ENCODE data around the gene GOLGA1.
"Not testable (repeated sequence)": the region's sequence is repeated elsewhere in the genome, so short reads cannot be mapped to it uniquely, and the experiment has no call there.

The GOLGA1 gene

DNA sequence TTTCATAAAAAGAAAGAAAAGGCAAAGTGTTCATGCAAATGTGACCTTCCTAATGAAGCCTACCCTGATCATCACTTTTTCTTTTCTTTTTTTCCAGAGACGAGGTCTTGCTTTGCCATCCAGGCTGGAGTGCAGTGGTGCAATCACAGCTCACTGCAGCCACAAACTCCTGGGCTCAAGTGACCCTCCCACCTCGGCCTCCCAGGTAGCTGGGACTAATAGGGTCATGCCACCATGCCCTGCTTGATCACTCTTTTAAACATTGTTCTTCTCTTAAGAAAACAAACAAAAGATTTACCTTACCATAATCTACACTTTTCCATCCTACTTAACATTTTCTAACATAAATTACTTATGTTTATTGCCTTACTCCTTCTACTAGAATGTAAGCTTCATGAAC is 8.5 kb upstream of the GOLGA1 start:
- H3K27ac Mint-ChIP-seq = no peak overlapping the region
- no peak overlapping the region for H3K4me3 Mint-ChIP-seq
- no peaks in the 10 kb centered on the region for H3K9me3 Mint-ChIP-seq
- H3K4me1 Mint-ChIP-seq = no peaks in the 10 kb centered on the region
- ATAC-seq = no peak
- DNase-seq = no peak
- no peaks in the 10 kb centered on the region for H3K27me3 Mint-ChIP-seq

DNA sequence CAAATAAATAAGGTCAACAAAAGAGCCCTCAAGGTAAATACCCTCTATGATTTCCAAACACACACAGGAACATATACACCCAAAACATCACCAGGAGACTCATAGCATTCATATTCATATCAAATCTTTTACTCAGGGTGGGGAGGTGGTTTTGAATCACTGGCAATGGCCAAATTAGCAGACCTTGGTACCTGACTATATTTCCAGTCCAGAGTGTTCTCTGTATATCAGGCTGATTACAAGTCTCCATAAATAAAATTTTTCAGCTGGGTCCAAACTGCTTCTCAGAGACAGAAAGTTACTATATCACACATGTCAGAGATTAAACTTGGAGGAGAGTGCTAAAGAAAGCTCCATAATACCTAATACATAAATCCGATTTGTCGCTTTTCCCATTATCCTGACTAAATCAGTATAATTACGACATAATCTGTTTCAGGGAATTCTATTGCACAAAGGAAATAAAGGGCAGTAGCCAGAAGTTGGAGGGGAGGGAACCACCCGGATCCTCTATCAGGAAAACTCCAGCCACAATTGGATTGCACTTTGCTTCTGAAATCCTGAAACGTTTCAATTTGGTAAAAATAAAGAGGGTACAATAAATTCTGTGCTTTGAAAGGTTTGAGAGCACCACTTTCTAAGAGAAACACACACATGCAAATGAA is 7.0 kb upstream of the GOLGA1 start:
- Mint-ChIP-seq H3K4me3 (no peak overlapping the region), H3K9me3 (no peaks in the 10 kb centered on the region), H3K4me1 (no peaks in the 10 kb centered on the region), H3K27me3 (no peaks in the 10 kb centered on the region), H3K27ac (no peak overlapping the region)
- no peak for DNase-seq
- ATAC-seq = no peak

DNA sequence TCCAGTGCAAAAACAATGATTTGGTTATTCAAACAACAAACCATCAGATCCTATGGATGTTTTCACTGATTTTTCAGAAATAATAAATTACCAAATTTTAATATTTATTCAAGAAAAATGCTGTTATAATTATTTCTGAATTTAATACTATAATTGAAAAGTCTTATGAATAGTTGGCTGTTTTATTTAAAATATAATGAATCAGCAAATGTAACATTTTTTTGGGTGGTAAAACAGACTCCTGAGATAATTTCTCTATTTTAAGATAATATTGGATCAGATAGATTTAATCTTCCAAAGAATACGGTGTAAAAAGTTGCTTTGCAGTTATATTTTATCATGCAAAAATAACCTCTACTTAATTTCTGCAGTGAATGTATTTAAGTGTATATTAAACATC is 5.3 kb upstream of the GOLGA1 start:
- H3K27me3 Mint-ChIP-seq = no peaks in the 10 kb centered on the region
- no peaks in the 10 kb centered on the region for H3K9me3 Mint-ChIP-seq
- DNase-seq (no peak), ATAC-seq (no peak)
- H3K4me3 Mint-ChIP-seq = no peak overlapping the region
- H3K27ac Mint-ChIP-seq = no peak overlapping the region
- H3K4me1 Mint-ChIP-seq = peaks cover 12% of the 10 kb centered on the region

DNA sequence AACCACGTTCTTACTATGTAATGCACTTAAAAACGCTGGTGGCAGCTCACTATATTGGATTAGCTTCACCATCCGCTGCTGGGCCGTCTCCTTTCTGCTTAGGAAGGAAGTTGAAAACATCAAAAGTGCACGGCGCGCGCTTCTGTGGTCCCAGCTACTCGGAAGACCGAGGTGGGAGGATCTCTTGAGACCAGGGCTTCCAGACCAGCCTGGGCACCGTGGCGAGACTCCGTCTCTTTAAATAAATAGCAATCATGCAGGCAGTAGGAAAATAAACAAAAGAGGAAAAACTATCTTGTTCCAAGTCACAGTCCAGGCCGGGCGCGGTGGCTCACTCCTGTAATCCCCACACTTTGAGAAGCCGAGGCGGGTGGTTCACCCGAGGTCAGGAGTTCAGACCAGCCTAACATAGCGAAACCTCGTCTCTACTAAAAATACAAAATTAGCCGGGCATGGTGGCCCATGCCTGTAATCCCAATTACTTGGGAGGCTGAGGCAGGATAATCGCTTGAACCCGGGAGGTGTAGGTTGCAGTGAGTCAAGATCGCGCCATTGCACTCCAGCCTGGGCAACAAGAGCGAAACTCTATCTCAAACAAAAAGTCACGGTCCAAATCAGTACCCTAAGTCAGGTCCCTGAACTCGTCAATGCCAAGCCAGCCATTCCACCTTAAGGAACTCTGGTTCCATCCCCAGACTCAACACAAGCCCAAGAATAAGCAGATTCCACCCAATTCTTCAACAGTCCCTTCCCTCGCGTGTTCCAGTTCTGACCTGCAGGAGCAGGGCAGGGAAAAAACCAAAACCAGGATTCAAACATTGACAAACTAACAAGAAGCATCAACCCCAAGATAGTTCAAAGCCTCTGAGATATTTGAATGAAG is 1.0 kb upstream of the GOLGA1 start:
- Mint-ChIP-seq H3K27ac (peak overlapping the region; percentile 96 to 100), H3K27me3 (no peaks in the 10 kb centered on the region), H3K4me1 (peaks cover 32% of the 10 kb centered on the region), H3K4me3 (peak overlapping the region; percentile 87 to 96), H3K9me3 (no peaks in the 10 kb centered on the region)
- ATAC-seq = peak; percentile 65
- peak; percentile 52 to 69 for DNase-seq

DNA sequence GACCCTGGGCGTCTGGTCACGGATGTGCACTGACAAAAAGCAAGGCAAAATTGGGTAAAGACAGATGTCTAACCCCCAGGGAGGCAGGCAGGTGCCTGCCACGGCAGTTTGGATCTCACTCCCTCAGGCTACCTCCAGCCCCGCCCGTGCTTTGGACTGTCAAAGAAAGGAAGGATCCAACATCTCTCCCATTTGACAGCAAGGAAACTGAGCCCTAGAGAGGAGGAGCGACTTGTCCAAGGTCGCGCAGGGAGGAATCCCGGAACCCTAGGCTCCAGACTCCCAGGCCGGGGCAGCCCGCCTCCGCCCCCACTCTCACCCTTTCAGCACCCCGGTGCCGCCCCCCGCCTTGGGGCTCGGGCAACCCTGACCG is 376 bp downstream of the GOLGA1 start:
- peak overlapping the region; percentile 89 to 100 for H3K27ac Mint-ChIP-seq
- peak overlapping the region; percentile 87 to 96 for H3K4me3 Mint-ChIP-seq
- no peaks in the 10 kb centered on the region for H3K9me3 Mint-ChIP-seq
- H3K27me3 Mint-ChIP-seq = no peaks in the 10 kb centered on the region
- DNase-seq (no peak), ATAC-seq (peak; percentile 61)
- peaks cover 32% of the 10 kb centered on the region for H3K4me1 Mint-ChIP-seq

DNA sequence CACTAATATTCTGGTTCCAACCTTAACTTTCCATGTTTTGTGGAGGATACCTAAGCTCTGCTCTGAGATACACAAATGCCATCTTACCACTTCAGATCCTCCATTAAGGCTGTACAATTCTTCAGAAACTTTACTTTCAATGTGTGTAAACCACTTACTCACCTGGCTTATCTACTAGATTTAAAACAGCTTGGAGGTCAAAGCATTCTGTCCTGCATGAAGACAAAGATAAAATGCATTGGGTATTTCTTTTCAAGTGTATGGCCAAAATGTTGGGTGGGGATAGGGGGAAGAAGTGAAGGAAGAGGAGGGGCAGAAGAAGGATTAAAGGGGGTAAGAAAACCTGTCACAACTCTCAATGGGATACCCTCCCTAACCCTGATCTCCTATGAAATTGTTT is 939 bp downstream of the GOLGA1 start:
- Mint-ChIP-seq H3K4me1 (peaks cover 32% of the 10 kb centered on the region), H3K4me3 (peak overlapping the region; percentile 87 to 96), H3K9me3 (no peaks in the 10 kb centered on the region), H3K27ac (peak overlapping the region; percentile 89 to 100), H3K27me3 (no peaks in the 10 kb centered on the region)
- no peak for ATAC-seq
- DNase-seq = no peak

DNA sequence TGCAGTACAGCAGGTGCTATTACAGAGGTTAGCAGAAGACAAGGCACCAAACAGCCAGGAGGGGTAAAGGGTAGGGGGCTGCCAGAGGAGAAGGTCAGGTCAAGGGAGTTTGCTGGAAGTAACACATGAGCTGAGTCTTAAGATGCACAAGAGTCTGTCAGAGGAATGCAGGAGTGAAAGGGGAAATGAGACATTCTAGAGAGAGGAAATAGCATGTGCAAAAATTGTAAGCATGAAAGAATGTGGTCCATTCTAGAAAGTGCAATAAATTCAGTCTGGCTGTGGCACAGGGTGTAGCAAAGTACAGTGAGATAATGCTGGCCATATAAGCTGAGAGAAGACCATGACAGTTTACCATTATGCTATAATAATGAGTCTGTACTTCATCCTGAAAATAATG is 6.6 kb downstream of the GOLGA1 start:
- no peak for ATAC-seq
- Mint-ChIP-seq H3K27ac (peak overlapping the region in 1 of 2 donors; percentile 32), H3K9me3 (no peaks in the 10 kb centered on the region), H3K27me3 (no peaks in the 10 kb centered on the region), H3K4me3 (no peak overlapping the region), H3K4me1 (peaks cover 11% of the 10 kb centered on the region)
- no peak for DNase-seq

DNA sequence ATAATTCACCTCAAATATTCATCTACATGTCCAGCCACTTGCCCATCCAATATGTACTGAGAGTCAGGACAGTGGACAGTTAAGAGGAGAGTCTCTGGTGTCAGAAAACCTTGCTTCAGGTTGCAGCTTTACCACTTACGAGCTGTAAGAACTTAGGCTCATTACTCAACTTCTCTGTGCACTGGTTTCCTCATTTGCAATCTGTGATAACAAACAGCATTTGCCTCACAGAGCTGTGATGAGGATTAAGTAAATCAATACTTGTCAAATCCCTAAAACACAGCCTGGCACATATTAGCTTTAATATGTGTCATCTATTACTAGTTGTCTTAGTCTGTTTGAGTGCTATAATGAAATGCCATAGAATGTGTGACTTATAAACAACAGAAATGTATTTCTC is 8.6 kb downstream of the GOLGA1 start:
- ATAC-seq = no peak
- no peaks in the 10 kb centered on the region for H3K9me3 Mint-ChIP-seq
- no peak overlapping the region for H3K27ac Mint-ChIP-seq
- H3K27me3 Mint-ChIP-seq = no peaks in the 10 kb centered on the region
- no peaks in the 10 kb centered on the region for H3K4me1 Mint-ChIP-seq
- no peak for DNase-seq
- no peak overlapping the region for H3K4me3 Mint-ChIP-seq

DNA sequence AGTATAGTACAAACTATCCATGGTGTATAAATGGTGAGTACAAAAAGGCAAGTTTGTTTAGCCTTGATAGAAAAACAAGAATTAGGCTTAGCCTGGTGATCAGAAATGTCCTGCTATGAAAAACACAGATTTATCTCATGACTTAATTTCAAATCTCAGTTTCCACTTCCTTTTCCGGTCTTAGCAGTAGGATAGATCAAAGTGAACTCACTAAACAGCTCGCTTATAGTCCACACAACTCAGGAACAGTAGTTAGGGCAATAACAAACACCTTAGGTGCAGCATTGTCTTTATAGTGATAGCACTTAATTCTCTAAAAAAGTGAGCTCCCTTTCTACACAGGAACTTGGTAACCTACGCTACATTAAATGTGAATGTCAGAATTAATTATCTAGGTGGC is 11.4 kb downstream of the GOLGA1 start:
- Mint-ChIP-seq H3K27ac (no peak overlapping the region), H3K4me3 (no peak overlapping the region), H3K27me3 (no peaks in the 10 kb centered on the region), H3K4me1 (no peaks in the 10 kb centered on the region), H3K9me3 (no peaks in the 10 kb centered on the region)
- ATAC-seq (no peak), DNase-seq (no peak)

DNA sequence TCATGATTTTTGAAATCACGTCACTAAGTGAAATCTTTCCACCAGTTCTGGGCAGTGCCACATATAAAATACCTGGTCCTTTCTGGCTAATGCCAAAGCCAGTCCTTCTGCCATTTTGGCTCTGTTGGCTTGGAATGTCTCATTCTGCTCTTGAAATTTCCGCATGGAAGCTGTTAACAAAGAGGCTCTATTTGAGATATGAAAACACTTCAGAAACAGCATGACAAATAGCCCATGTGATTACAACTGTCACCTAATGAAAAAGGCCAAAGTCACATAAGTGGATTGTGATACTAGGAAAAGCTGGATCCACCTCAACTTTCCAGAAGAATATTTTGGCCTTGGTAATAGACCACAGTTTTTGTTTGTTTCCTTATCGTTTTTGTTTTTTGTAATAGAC is 12.8 kb downstream of the GOLGA1 start:
- H3K27ac Mint-ChIP-seq = no peak overlapping the region

DNA sequence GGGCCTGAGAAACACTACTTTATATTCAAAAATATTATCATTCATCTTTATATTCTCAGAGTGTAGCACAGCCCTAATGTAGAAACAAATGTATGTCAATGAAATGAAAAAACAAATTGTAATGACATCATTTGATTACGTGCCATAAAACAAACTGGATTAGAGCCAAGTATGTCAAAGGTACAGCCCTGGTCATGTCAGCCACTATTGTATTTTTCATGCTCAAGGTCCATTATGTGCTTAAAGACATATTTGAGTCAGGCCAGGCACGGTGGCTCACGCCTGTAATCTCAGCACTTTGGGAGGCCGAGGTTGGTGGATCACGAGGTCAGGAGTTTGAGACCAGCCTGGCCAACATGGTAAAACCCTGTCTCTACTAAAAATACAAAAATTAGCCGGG is 20.5 kb downstream of the GOLGA1 start:
- H3K4me3 Mint-ChIP-seq, H3K9me3 Mint-ChIP-seq, H3K4me1 Mint-ChIP-seq, H3K27me3 Mint-ChIP-seq, ATAC-seq, H3K27ac Mint-ChIP-seq, DNase-seq: not testable (repeated sequence)

More for the DNA sequence above, 12.8 kb downstream of the GOLGA1 start:
- no peak for DNase-seq
- no peaks in the 10 kb centered on the region for H3K27me3 Mint-ChIP-seq
- no peak for ATAC-seq
- no peak overlapping the region for H3K4me3 Mint-ChIP-seq
- no peaks in the 10 kb centered on the region for H3K4me1 Mint-ChIP-seq
- H3K9me3 Mint-ChIP-seq = no peaks in the 10 kb centered on the region

DNA sequence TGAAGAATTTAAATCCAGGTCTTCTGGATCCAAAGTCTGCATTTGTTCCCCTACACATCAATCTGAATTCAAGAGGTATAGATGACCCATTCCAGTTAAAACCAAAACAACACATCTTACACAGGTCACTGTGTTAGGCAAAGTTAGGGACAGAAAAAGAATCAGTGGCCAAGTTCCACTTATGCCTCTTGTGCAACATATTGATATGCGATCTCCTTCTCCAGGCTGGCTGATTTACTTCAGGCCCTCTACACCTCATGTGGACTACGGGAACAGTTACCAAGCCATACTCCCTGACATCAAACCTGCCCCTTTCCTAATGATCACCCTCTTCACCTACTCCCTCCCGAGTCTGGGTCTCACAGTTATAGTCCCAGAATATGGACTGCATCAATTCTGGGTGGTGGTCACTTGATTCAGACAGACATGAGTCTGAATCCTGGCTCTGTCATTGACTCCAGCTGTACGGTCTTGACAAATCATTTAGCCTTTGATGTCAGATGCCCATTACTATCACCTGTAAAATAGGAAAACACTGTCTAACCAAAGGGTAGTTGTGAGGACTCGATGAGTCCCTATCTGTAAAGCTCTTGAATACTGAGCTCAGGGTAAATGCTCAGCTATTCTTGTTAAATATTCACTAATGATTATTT is 26.0 kb downstream of the GOLGA1 start:
- DNase-seq (no peak), ATAC-seq (no peak)
- no peak overlapping the region for H3K4me3 Mint-ChIP-seq
- H3K4me1 Mint-ChIP-seq = no peaks in the 10 kb centered on the region
- no peaks in the 10 kb centered on the region for H3K27me3 Mint-ChIP-seq
- H3K9me3 Mint-ChIP-seq = no peaks in the 10 kb centered on the region
- H3K27ac Mint-ChIP-seq = no peak overlapping the region

DNA sequence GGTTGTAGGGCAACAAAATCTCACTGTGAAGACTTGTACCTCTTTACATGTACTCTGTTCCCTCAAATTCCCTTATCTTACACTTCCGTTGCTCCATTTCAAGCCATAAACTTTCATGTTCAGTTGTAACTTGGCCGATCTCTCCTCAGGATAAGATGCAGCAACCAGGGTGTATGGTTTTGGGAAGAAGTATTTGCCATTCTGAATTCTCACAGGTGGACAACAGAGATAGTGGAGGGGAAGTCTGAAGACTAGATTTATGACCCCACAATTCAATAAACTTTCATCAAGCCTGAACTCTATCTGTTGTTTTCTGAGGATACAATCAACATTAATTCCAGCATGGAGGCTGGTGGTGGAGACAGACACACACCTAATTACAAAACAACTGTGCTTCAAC is 27.5 kb downstream of the GOLGA1 start:
- Mint-ChIP-seq H3K4me3 (no peak overlapping the region), H3K4me1 (no peaks in the 10 kb centered on the region), H3K27ac (no peak overlapping the region), H3K9me3 (no peaks in the 10 kb centered on the region), H3K27me3 (no peaks in the 10 kb centered on the region)
- DNase-seq (no peak), ATAC-seq (no peak)

DNA sequence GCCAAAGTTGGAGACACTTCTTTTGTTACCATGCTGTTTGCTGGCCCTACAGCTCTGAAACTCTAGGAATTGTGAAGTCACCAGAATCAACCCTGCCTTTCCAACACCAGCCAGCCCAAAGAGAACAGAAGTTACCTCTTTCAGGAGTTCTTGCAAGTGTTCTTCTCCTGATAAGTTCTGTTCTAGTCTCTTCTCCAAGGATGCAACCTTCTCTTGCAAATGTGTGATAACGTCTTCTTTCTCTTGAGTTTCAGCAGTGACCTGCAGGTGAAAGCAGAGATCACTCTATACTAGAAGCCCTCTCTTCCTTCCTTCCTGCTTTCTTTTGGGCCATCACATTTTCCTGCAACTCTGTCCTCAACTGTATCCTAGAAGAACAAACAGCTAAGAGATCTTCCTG is 29.1 kb downstream of the GOLGA1 start:
- DNase-seq = no peak
- Mint-ChIP-seq H3K27me3 (no peaks in the 10 kb centered on the region), H3K4me1 (no peaks in the 10 kb centered on the region), H3K9me3 (no peaks in the 10 kb centered on the region), H3K4me3 (no peak overlapping the region), H3K27ac (no peak overlapping the region)
- ATAC-seq = no peak

DNA sequence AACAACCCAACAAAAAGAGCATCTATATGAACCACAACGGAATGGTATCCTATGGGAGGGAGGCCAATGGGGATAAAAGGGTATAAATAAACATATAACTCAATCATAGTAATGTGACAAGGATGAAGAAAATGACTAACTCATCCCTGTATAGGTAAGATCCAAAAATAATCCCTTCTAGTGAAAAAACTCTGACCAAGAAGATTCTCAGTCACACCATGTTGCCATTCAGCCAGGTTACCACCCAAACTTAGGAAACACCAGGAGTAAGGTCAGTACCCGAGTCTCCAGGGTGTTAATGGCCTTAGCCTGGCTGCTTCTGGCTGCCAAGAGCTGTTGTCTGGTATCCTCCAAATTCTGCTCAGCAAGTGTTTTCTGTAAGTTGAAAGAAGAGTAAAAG is 32.8 kb downstream of the GOLGA1 start:
- ATAC-seq = no peak
- Mint-ChIP-seq H3K4me3 (no peak overlapping the region), H3K27me3 (peaks cover 8% of the 10 kb centered on the region), H3K9me3 (no peaks in the 10 kb centered on the region), H3K4me1 (no peaks in the 10 kb centered on the region), H3K27ac (no peak overlapping the region)
- no peak for DNase-seq

DNA sequence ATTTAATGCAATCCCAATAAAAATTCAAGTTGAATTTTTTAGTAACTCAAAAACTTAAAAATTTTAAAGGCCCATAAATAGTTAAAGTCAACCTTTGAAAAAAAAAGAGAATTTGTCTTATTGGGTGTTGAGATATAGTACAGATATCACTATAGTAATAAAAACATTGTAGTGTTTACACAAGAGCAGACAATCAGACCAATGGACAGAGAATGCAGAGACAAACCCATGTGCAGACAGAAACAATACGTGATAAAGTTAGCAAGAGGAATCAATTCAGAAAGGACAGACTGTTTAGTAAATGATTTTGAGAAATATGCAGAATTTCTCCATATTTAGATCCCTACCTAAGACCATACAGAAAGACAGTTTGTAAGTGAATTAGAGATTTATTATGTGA is 33.9 kb downstream of the GOLGA1 start:
- H3K4me3 Mint-ChIP-seq = no peak overlapping the region
- peaks cover 8% of the 10 kb centered on the region for H3K27me3 Mint-ChIP-seq
- DNase-seq (no peak), ATAC-seq (no peak)
- H3K4me1 Mint-ChIP-seq = no peaks in the 10 kb centered on the region
- no peak overlapping the region for H3K27ac Mint-ChIP-seq
- no peaks in the 10 kb centered on the region for H3K9me3 Mint-ChIP-seq

All from stimulated activated naive CD8-positive, alpha-beta T cell treated with anti-CD3 and anti-CD28 coated beads, Interleukin-15, amount 100 ng/mL, for 72 hours (primary cell).